ACC112 (cell line): ENCODE results near the gene PSPN.
A peak's percentile ranks its signal among the peaks of the same experiment; 100 is the strongest.
"Not testable (repeated sequence)": the region's sequence is repeated elsewhere in the genome, so short reads cannot be mapped to it uniquely, and the experiment has no call there.

Experiments used
- H2AFZ ChIP-seq: fragments of 200-600 bp; sonication (generic); one replicate; pipeline ENCODE4 v1.6.0; 2017; ENCODE audit warnings: antibody characterized with exemption, low read length; ENCODE audit not compliant: unreplicated experiment
- H3K27ac ChIP-seq: fragments of 200-600 bp; sonication (generic); 2 replicates; pipeline ENCODE4 v1.5.1; 2014; ENCODE audit warnings: low read depth, mild to moderate bottlenecking, antibody characterized with exemption, low read length, moderate library complexity
- H3K27me3 ChIP-seq: fragments of 200-600 bp; sonication (generic); 2 replicates; pipeline ENCODE4 v1.6.1; 2014; ENCODE audit warnings: mild to moderate bottlenecking, antibody characterized with exemption, low read length, moderate library complexity, mixed read lengths; ENCODE audit not compliant: insufficient read depth
- H3K36me3 ChIP-seq: fragments of 200-600 bp; sonication (generic); 2 replicates; pipeline ENCODE4 v1.6.1; 2016; ENCODE audit warnings: mild to moderate bottlenecking, antibody characterized with exemption, low read length, moderate library complexity, mixed read lengths; ENCODE audit not compliant: insufficient read depth
- H3K4me1 ChIP-seq: fragments of 200-600 bp; sonication (generic); one replicate; pipeline ENCODE4 v1.6.1; 2016; ENCODE audit warnings: low read length, mixed read lengths; ENCODE audit not compliant: insufficient read depth, unreplicated experiment, control insufficient read depth
- H3K4me3 ChIP-seq: fragments of 200-600 bp; sonication (generic); 2 replicates; pipeline ENCODE4 v1.5.1; 2014; ENCODE audit warnings: mild to moderate bottlenecking, low read depth, low read length
- H3K79me2 ChIP-seq: fragments of 200-600 bp; sonication (generic); one replicate; pipeline ENCODE4 v1.6.0; 2016; ENCODE audit warnings: low read length; ENCODE audit not compliant: control insufficient read depth, unreplicated experiment, insufficient read depth

The PSPN gene

DNA sequence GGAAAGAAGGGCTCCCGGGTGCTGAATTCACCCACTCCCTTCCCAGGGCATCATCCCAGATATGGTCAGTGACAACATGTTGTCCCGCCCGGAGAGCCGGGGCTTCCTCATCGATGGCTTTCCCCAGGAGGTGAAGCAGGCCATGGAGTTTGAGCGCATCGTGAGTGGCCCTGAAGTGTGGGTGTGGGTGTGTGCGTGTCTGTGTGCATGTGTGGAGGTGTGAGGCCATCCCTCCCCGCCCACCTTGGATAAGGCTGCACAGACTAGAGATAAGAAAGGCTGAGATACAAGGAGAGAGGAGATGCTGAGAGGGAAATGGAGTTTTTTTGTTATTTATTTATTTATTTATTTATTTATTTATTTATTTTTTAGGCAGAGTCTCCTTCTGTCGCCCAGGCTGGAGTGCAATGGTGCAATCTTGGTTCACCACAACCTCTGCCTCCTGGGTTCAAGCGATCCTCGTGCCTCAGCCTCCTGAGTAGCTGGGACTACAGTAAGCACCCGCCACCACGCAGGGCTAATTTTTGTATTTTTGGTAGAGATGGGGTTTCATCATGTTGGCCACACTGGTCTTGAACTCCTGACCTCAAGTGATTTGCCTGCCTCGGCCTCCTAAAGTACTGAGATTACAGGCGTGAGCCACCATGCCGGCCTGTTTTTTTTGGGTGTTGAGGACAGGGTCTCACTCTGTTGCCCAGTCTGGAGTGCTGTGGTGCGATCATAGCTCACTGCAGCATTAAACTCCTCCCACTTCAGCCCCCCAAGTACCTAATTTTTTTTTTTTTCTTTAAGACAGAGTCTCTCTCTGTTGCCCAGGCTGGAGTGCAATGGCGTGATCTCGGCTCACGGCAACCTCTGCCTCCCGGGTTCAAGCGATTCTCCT lies 24.6 kb upstream of the PSPN start:
- not testable (repeated sequence) for H3K36me3 ChIP-seq, H3K27ac ChIP-seq, H3K79me2 ChIP-seq, H2AFZ ChIP-seq, H3K4me1 ChIP-seq, H3K27me3 ChIP-seq, H3K4me3 ChIP-seq

DNA sequence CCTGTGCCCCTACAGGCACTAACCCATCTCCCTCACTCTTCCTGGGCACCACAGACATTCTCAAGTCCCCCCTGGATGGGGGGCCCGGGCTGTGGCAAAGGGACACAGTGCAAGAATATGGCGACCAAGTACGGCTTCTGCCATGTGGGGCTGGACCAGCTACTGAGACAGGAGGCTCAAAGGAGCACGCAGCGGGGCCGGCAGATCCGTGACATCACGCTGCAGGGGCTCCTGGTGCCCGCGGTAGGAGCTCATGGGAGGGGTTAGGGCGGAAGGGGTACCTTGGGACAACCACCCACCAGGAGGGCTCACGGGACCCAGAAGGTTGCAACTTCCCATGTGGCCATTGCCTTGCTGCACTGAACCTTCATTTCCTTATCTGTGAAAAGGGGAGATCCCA lies 20.6 kb upstream of the PSPN start:
- H3K79me2 ChIP-seq: peaks cover 16% of the 10 kb centered on the region
- no peaks in the 10 kb centered on the region for H3K27me3 ChIP-seq
- peaks cover 8% of the 10 kb centered on the region for H3K4me1 ChIP-seq
- H3K4me3 ChIP-seq: no peak overlapping the region
- no peak overlapping the region for H2AFZ ChIP-seq
- no peak overlapping the region for H3K27ac ChIP-seq
- H3K36me3 ChIP-seq: no peaks in the 10 kb centered on the region

GRCh38 chr19:6394831-6395230 lies 19.1 kb upstream of the PSPN start:
- Histone ChIP-seq H3K79me2 (peaks cover 20% of the 10 kb centered on the region), H3K4me1 (peaks cover 8% of the 10 kb centered on the region), H3K36me3 (0 out of 2 replicates have a peak, but pooled peaks cover 3% of the 10 kb centered on the region), H3K4me3 (no peak overlapping the region), H3K27me3 (no peaks in the 10 kb centered on the region), H3K27ac (no peak overlapping the region), H2AFZ (no peak overlapping the region)

DNA sequence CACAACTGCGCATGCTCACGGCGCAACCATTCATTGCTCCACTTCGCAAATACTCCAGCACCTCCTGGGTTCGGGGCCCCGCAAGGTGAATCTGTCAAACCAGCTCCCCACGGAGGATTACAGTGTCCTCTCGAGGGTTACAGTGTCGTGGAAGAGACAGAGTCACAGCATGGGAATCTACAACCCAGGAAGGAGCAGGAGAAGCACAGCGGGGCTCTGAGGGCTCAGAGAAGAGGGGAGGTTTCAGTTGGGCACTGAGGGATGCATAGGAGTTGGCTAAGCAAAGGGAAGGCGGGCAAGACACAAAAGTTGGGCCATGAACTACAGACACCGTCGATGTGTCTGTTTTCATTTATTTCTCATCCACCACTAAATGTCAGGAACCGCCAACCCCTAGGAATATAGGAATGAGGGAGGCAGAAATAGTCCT lies 18.3 kb upstream of the PSPN start:
- H2AFZ ChIP-seq: peak overlapping the region; percentile 99
- peaks cover 20% of the 10 kb centered on the region for H3K79me2 ChIP-seq
- peak overlapping the region; percentile 97 for H3K27ac ChIP-seq
- 0 out of 2 replicates have a peak, but pooled peaks cover 3% of the 10 kb centered on the region for H3K36me3 ChIP-seq
- H3K4me1 ChIP-seq: peaks cover 8% of the 10 kb centered on the region
- no peaks in the 10 kb centered on the region for H3K27me3 ChIP-seq
- H3K4me3 ChIP-seq: peak overlapping the region; percentile 99

- H3K27me3 ChIP-seq: no peaks in the 10 kb centered on the region
- H3K4me1 ChIP-seq: peaks cover 8% of the 10 kb centered on the region
- H3K4me3 ChIP-seq: peak within 1 kb of the TSS; percentile 99
- H3K79me2 ChIP-seq: peaks cover 20% of the 10 kb centered on the region
- H3K27ac ChIP-seq: peak within 1 kb of the TSS; percentile 97
- peak within 1 kb of the TSS; percentile 99 for H2AFZ ChIP-seq
- 0 out of 2 replicates have a peak, but pooled peaks cover 3% of the 10 kb centered on the region for H3K36me3 ChIP-seq
Measured at GRCh38 chr19:6393074-6393982, 17.6 kb upstream of the PSPN start, which contains the start of gene GTF2F1. Gene GTF2F1, minus strand, starts transcription at chr19:6393164. Its CDS starts 169 bp downstream, at chr19:6392995.

DNA sequence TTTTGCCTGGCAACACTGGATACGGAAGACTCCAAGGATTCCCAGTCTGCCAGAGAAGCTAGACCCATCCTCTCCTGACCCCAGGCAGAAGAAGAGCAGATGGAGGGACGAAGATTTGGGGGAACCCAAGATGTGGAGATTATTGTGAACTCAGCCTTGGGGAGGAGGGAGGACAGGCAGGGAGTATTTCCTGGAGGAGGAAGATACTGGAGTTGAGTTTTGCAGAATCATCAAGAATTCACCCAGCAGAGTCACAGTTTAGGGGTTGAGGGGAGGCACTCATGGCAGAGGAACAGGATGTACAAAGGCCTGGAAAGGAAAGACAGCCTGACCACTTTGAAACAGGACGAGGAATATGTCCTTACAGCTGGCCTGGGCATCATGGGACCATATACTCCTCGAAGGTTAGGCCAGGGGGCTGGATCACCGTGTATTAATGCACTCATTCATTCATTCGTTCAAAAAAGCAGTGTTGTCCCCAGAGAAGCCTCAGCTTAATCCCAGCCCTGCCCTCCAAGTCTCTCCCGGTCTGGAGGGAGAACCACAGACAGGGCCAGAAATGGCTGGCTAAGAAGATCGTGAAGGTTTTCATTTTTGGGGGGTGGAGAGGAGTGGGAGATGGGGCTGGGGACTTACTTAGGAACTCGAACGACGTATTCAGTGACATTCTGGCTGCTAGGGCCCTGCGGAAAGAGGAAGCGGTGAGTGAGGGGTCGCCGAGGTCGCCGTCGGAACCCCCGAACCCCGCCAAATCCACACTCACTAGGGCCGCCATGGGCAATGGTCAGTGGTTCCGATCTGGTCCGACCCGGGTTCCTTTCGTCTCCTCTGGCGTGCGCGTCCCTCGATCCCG lies 16.7 kb upstream of the PSPN start:
- H3K79me2 ChIP-seq: peaks cover 20% of the 10 kb centered on the region
- H3K27me3 ChIP-seq: no peaks in the 10 kb centered on the region
- H3K27ac ChIP-seq: peak overlapping the region; percentile 97
- H3K4me3 ChIP-seq: peak overlapping the region; percentile 99
- H2AFZ ChIP-seq: peak overlapping the region; percentile 99
- H3K4me1 ChIP-seq: peaks cover 8% of the 10 kb centered on the region
- H3K36me3 ChIP-seq: 0 out of 2 replicates have a peak, but pooled peaks cover 6% of the 10 kb centered on the region

DNA sequence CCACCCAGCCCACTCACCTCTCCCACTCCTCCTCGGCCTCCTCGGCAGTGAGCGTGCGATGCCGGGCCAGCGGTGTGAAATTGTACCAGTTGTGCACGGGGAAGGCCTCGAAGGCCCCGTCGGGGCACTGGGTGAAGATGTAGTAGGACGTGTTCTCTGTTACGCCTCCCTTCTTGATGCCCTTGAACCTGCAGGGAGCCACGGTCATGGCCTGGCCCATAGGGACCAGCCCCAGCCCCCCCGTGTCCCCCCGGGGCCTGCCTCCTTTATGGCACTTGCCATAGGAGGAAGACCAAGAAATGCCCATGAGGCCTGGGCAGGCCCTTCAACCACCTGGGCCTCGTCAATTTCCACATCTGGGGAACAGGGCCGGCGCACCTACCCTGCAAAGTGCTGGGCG lies 11.6 kb upstream of the PSPN start:
- H3K4me1 ChIP-seq: peaks cover 8% of the 10 kb centered on the region
- H3K4me3 ChIP-seq: no peak overlapping the region
- 0 out of 2 replicates have a peak, but pooled peaks cover 6% of the 10 kb centered on the region for H3K36me3 ChIP-seq
- no peak overlapping the region for H3K27ac ChIP-seq
- H3K79me2 ChIP-seq: peaks cover 14% of the 10 kb centered on the region
- H2AFZ ChIP-seq: no peak overlapping the region
- H3K27me3 ChIP-seq: no peaks in the 10 kb centered on the region

GRCh38 chr19:6384381-6384780 lies 8.6 kb upstream of the PSPN start:
- Histone ChIP-seq H3K36me3 (0 out of 2 replicates have a peak, but pooled peaks cover 11% of the 10 kb centered on the region), H3K27me3 (no peaks in the 10 kb centered on the region), H3K4me1 (no peaks in the 10 kb centered on the region), H3K79me2 (no peaks in the 10 kb centered on the region), H3K4me3 (no peak overlapping the region), H3K27ac (no peak overlapping the region), H2AFZ (no peak overlapping the region)

- Histone ChIP-seq H3K4me1 (no peaks in the 10 kb centered on the region), H3K36me3 (0 out of 2 replicates have a peak, but pooled peaks cover 10% of the 10 kb centered on the region)
Measured at GRCh38 chr19:6383188-6383587, 7.5 kb upstream of the PSPN start.

More at GRCh38 chr19:6383188-6383587, 7.5 kb upstream of the PSPN start:
- Histone ChIP-seq H3K4me3 (no peak overlapping the region), H3K27me3 (no peaks in the 10 kb centered on the region), H2AFZ (no peak overlapping the region), H3K79me2 (no peaks in the 10 kb centered on the region), H3K27ac (no peak overlapping the region)
